Measurements from ENCODE around the gene RGP1.

GRCh38 chr9:35738924-35739323 is 10.2 kb upstream of the RGP1 start:
- TF ChIP-seq CTCF (conservative IDR thresholded peaks at IDR 0.05) (no peak), EZH2 (IDR thresholded peaks at IDR 0.05; ENCODE audit: low read depth) (no peak)
